IMR-90 (cell line): Measurements from ENCODE around the gene OXNAD1. TPM values are rescaled to one million over a fixed set of nuclear protein-coding genes. Genes with fewer than 3 reads are reported as not detected.

Experiments used
- ATAC-seq: fragments of 200-7000 bp; cut with Tn5 transposase; 2 replicates; pipeline ENCODE4 v1.9.1; 2020; ENCODE audit warnings: low read depth, mild to moderate bottlenecking, moderate library complexity
- Bru-seq: library from RNA; stranded (reverse); fragments of 400-500 nt; gene quantifications from one replicate; lab custom pipeline; 2021; lab: Mats Ljungman, UMichigan
- BruChase-seq, 2 experiments: library from RNA; stranded (reverse); fragments of 400-500 nt; gene quantifications; one replicate each; lab custom pipeline; 2021; lab: Mats Ljungman, UMichigan
- BruUV-seq: library from RNA; stranded (reverse); fragments of 400-500 nt; replicated peaks from 2 replicates; lab custom pipeline; 2021; lab: Mats Ljungman, UMichigan
- CTCF ChIA-PET: fragments of 300-600 bp; formaldehyde crosslinking; extraction: SDS; loops from one replicate; lab custom pipeline; 2021; ENCODE audit warnings: antibody characterized with exemption; lab: Yijun Ruan, JAX
- POLR2A ChIA-PET: fragments of 300-600 bp; sonication (Branson Sonifier 250); formaldehyde crosslinking; loops from one replicate; lab custom pipeline; 2022; ENCODE audit warnings: antibody characterized with exemption; ENCODE audit not compliant: unreplicated experiment; lab: Charles Lee
- DNase-seq: peaks from one replicate; pipeline ENCODE4 v3.0.0; 2013
- H2AFZ ChIP-seq: replicated peaks from 2 replicates; pipeline ENCODE3; 2013; ENCODE audit warnings: low read length, mild to moderate bottlenecking; ENCODE audit not compliant: poor library complexity
- H2AK5ac ChIP-seq: 2 replicates; pipeline ENCODE4 v1.6.1; 2013; ENCODE audit warnings: low read depth, low read length, inconsistent platforms
- H2AK9ac ChIP-seq: replicated peaks from 2 replicates; pipeline ENCODE3; 2013; ENCODE audit warnings: mild to moderate bottlenecking, low read depth, low read length, moderate library complexity; ENCODE audit not compliant: poor library complexity
- H2BK120ac ChIP-seq: 2 replicates; pipeline ENCODE4 v1.6.1; 2013; ENCODE audit warnings: low read depth, low read length, inconsistent platforms
- H2BK15ac ChIP-seq: 3 replicates; pipeline ENCODE4 v1.6.1; 2013; ENCODE audit warnings: low read depth, low read length, inconsistent platforms
- H2BK20ac ChIP-seq: 2 replicates; pipeline ENCODE4 v1.6.1; 2013; ENCODE audit warnings: low read depth, mild to moderate bottlenecking, inconsistent platforms, low read length, moderate library complexity
- H2BK5ac ChIP-seq: 2 replicates; pipeline ENCODE4 v1.6.1; 2013; ENCODE audit warnings: mild to moderate bottlenecking, low read depth, low read length, inconsistent platforms; ENCODE audit not compliant: poor library complexity, severe bottlenecking
- H3K14ac ChIP-seq: replicated peaks from 2 replicates; pipeline ENCODE4 v1.6.1; 2013; ENCODE audit warnings: low read depth, low read length, inconsistent platforms
- H3K18ac ChIP-seq: 2 replicates; pipeline ENCODE4 v1.6.1; 2013; ENCODE audit warnings: low read depth, low read length, control low read depth
- H3K23ac ChIP-seq: 2 replicates; pipeline ENCODE4 v1.6.1; 2013; ENCODE audit warnings: low read depth, low read length, inconsistent platforms
- H3K27ac ChIP-seq: 2 replicates; pipeline ENCODE4 v1.5.1; 2013; ENCODE audit warnings: mild to moderate bottlenecking, control low read depth, low read length; ENCODE audit not compliant: insufficient read depth
- H3K27me3 ChIP-seq: 2 replicates; pipeline ENCODE4 v1.6.1; 2013; ENCODE audit warnings: low read length; ENCODE audit not compliant: control insufficient read depth, insufficient read depth
- H3K36me3 ChIP-seq: 2 replicates; pipeline ENCODE4 v1.6.1; 2013; ENCODE audit warnings: low read length, mixed read lengths; ENCODE audit not compliant: control insufficient read depth, insufficient read depth
- H3K4ac ChIP-seq: 2 replicates; pipeline ENCODE4 v1.6.1; 2013; ENCODE audit warnings: low read depth, low read length, inconsistent platforms
- H3K4me1 ChIP-seq: 2 replicates; pipeline ENCODE4 v1.6.1; 2013; ENCODE audit warnings: low read length, mixed read lengths; ENCODE audit not compliant: control insufficient read depth, insufficient read depth
- H3K4me2 ChIP-seq: 2 replicates; pipeline ENCODE4 v1.6.1; 2013; ENCODE audit warnings: low read depth, mild to moderate bottlenecking, control low read depth, low read length, moderate library complexity
- H3K4me3 ChIP-seq: 2 replicates; pipeline ENCODE4 v1.5.1; 2013; ENCODE audit warnings: low read depth, mild to moderate bottlenecking, control low read depth, low read length, moderate library complexity; ENCODE audit not compliant: insufficient read depth
- H3K56ac ChIP-seq: 2 replicates; pipeline ENCODE4 v1.6.1; 2013; ENCODE audit warnings: low read length, inconsistent platforms; ENCODE audit not compliant: insufficient read depth; ENCODE audit errors: extremely low read depth
- H3K79me1 ChIP-seq, 2 experiments: 2 replicates each; pipeline ENCODE4 v1.6.1; 2013; ENCODE audit warnings: low read length in 2 of 2, inconsistent platforms in 1 of 2, low read depth in 1 of 2
- H3K9ac ChIP-seq: 2 replicates; pipeline ENCODE4 v1.6.1; 2013; ENCODE audit warnings: low read depth, low read length, control low read depth
- H3K9me1 ChIP-seq: 2 replicates; pipeline ENCODE4 v1.6.1; 2013; ENCODE audit warnings: low read length, inconsistent platforms; ENCODE audit not compliant: insufficient read depth
- H3K9me3 ChIP-seq: 2 replicates; pipeline ENCODE4 v1.6.1; 2013; ENCODE audit warnings: low read length; ENCODE audit not compliant: control insufficient read depth, insufficient read depth
- H4K20me1 ChIP-seq: 2 replicates; pipeline ENCODE4 v1.6.1; 2013; ENCODE audit warnings: low read length, inconsistent platforms; ENCODE audit not compliant: insufficient read depth
- H4K5ac ChIP-seq: 2 replicates; pipeline ENCODE4 v1.6.1; 2013; ENCODE audit warnings: mild to moderate bottlenecking, low read depth, low read length, control low read depth
- H4K8ac ChIP-seq, 2 experiments: 2 replicates each; pipeline ENCODE4 v1.6.1; 2013; ENCODE audit warnings: low read depth in 2 of 2, low read length in 2 of 2, control low read depth in 1 of 2, inconsistent platforms in 1 of 2
- H4K91ac ChIP-seq: 2 replicates; pipeline ENCODE4 v1.6.1; 2013; ENCODE audit warnings: low read depth, low read length, inconsistent platforms; ENCODE audit not compliant: insufficient read depth
- BHLHE40 ChIP-seq: fragments of 150-350 bp; IDR thresholded peaks from 2 replicates; pipeline ENCODE4 v1.6.1; 2016; ENCODE audit warnings: mild to moderate bottlenecking, low read depth, low read length
- CEBPB ChIP-seq: IDR thresholded peaks from 2 replicates; pipeline ENCODE4 v1.6.1; 2012; ENCODE audit warnings: low read depth, low read length, improper control_type of control experiment
- CHD1 ChIP-seq: IDR thresholded peaks from 2 replicates; pipeline ENCODE4 v1.6.1; 2012; ENCODE audit warnings: low read depth, low read length, improper control_type of control experiment
- ELK1 ChIP-seq: fragments of 150-350 bp; IDR thresholded peaks from 2 replicates; pipeline ENCODE4 v1.6.1; 2016; ENCODE audit warnings: low read depth, mild to moderate bottlenecking, low read length, moderate library complexity, borderline replicate concordance
- FOS ChIP-seq: fragments of 150-350 bp; IDR thresholded peaks from 2 replicates; pipeline ENCODE4 v1.6.1; 2016; ENCODE audit warnings: low read depth, low read length
- MAFK ChIP-seq: IDR thresholded peaks from 2 replicates; pipeline ENCODE4 v1.6.1; 2012; ENCODE audit warnings: low read depth, low read length, improper control_type of control experiment
- MAZ ChIP-seq: IDR thresholded peaks from 2 replicates; pipeline ENCODE4 v1.6.1; 2012; ENCODE audit warnings: low read depth, mild to moderate bottlenecking, low read length, improper control_type of control experiment, moderate library complexity, borderline replicate concordance
- MXI1 ChIP-seq: IDR thresholded peaks from 2 replicates; pipeline ENCODE4 v1.6.1; 2012; ENCODE audit warnings: low read depth, mild to moderate bottlenecking, low read length, moderate library complexity, borderline replicate concordance
- NFE2L2 ChIP-seq: fragments of 150-350 bp; IDR thresholded peaks from 2 replicates; pipeline ENCODE4 v1.6.1; 2016; ENCODE audit warnings: low read depth, mild to moderate bottlenecking, low read length
- RAD21 ChIP-seq: IDR thresholded peaks from 2 replicates; pipeline ENCODE4 v1.6.1; 2012; ENCODE audit warnings: low read length, improper control_type of control experiment
- RCOR1 ChIP-seq: IDR thresholded peaks from 2 replicates; pipeline ENCODE4 v1.6.1; 2012; ENCODE audit warnings: mild to moderate bottlenecking, low read length, improper control_type of control experiment; ENCODE audit not compliant: insufficient replicate concordance
- SMC3 ChIP-seq: fragments of 150-350 bp; IDR thresholded peaks from 2 replicates; pipeline ENCODE4 v1.6.1; 2016; ENCODE audit warnings: low read depth, mild to moderate bottlenecking, antibody characterized with exemption, low read length, moderate library complexity
- USF2 ChIP-seq: fragments of 150-350 bp; IDR thresholded peaks from 2 replicates; pipeline ENCODE4 v1.6.1; 2017; ENCODE audit warnings: mild to moderate bottlenecking, antibody characterized with exemption, low read length, low read depth
- WGBS, 2 experiments: methylation state at CpG; one replicate each; pipeline versions ENCODE4 v1.1.5 to v1.1.7; 2013; ENCODE audit warnings: missing lambda C conversion rate in 2 of 2; ENCODE audit not compliant: insufficient read length in 1 of 2; ENCODE audit errors: extremely low coverage in 2 of 2; 5-methylcytosine and 5-hydroxymethylcytosine counted together
- dilution Hi-C: fragments of 300-500 bp; cut with HindIII; formaldehyde crosslinking; loops from one replicate; pipeline ENCODE4 v1.14.3; 2018; ENCODE audit warnings: low sequenced_read_pairs; ENCODE audit not compliant: unreplicated experiment
- in situ Hi-C: fragments of 300-500 bp; cut with MboI; formaldehyde crosslinking; loops from 3 replicates; pipeline ENCODE4 v1.14.3; 2019; ENCODE audit warnings: low sequenced_read_pairs, inconsistent platforms, mixed read lengths
- intact Hi-C: fragments of 100-400 bp; cut with micrococcal nuclease; formaldehyde crosslinking; loops from 2 replicates; pipeline ENCODE4 v1.10.0; 2022
- long read RNA-seq: library from polyadenylated mRNA; unstranded; transcript quantifications from one replicate; pipeline ENCODE4 v2.0.0, GENCODE V29; 2021; ENCODE audit not compliant: unreplicated experiment
- polyA plus RNA-seq, 3 experiments: library from polyadenylated mRNA; depleted of rRNA; stranded (reverse); fragments of >200 nt; gene quantifications; 2 replicates each; pipeline ENCODE4 v1.2.3, GENCODE V29; 2012; ENCODE audit warnings: low replicate concordance in 1 of 3
- total RNA-seq: library from RNA; depleted of rRNA; stranded (reverse); fragments of >200 nt; gene quantifications from 2 replicates; pipeline ENCODE4 v1.2.3, GENCODE V29; 2012; rRNA removed

The OXNAD1 gene
- total RNA-seq (11.1 and 11.3 TPM in 2 replicates), polyA plus RNA-seq (2012; rRNA removed) (5.0 and 6.2 TPM in 2 replicates), Bru-seq, nascent RNA (percentile 54 among the genes with signal in this experiment), BruChase-seq, experiment 1, labeled RNA remaining after a 6-hour chase (percentile 54 among the genes with signal in this experiment), BruChase-seq, experiment 2, labeled RNA remaining after a 2-hour chase (percentile 60 among the genes with signal in this experiment)
- polyA plus RNA-seq (2012; cell fraction: cytosol; rRNA removed): 2.7 and 3.5 TPM in 2 replicates
- polyA plus RNA-seq (2012; cell fraction: nucleus; rRNA removed; ENCODE audit: low replicate concordance): 2.0 and 4.6 TPM in 2 replicates
- long read RNA-seq, partial matches to known transcripts: 2 of 9 reads
- long read RNA-seq, other reads (novel, unspliced or antisense): 3 of 9 reads

GRCh38 chr3:16264708-16265454 lies at the start of gene OXNAD1, which contains the start of gene DPH3:
OXNAD1 (plus strand) TSS chr3:16265212; CDS start chr3:16270953, 5,741 bp downstream.
DPH3 (minus strand) TSS chr3:16264943; CDS start chr3:16264876, 67 bp downstream.
- H3K4me2 ChIP-seq: peak within 1 kb of the TSS; percentile 99
- ChIA-PET CTCF (interaction anchor here (0.5 kb wide), 1 partner anchor 127 kb away, joined by 4 read pairs; no protein-coding TSS in a partner anchor), POLR2A (interaction anchor here (0.5 kb wide), 1 partner anchor 382 kb away, joined by 3 read pairs; no protein-coding TSS in a partner anchor)
- H3K23ac ChIP-seq: peak within 1 kb of the TSS; percentile 94
- H4K91ac ChIP-seq: peak within 1 kb of the TSS; percentile 78
- in situ Hi-C loops: no loop called here
- peak within 1 kb of the TSS; percentile 92 for H3K14ac ChIP-seq
- H2BK5ac ChIP-seq: peak within 1 kb of the TSS; percentile 62
- no peaks in the 10 kb centered on the region for H3K27me3 ChIP-seq
- no TSS peak for BruUV-seq
- no peaks in the 10 kb centered on the region for H3K4me1 ChIP-seq
- H2AK9ac ChIP-seq: peak within 1 kb of the TSS; percentile 98
- H3K4ac ChIP-seq: peak within 1 kb of the TSS; percentile 92
- 1% methylated on average over 44 of the region's 61 CpGs; no CpG with 5 or more reads in 1 of the 2 experiments for WGBS, 2 experiments
- peak within 1 kb of the TSS; percentile 98 for H2AFZ ChIP-seq
- H3K36me3 ChIP-seq: no peaks in the 10 kb centered on the region
- H4K5ac ChIP-seq: peak within 1 kb of the TSS; percentile 61
- H3K27ac ChIP-seq: peak within 1 kb of the TSS; percentile 72
- ATAC-seq (peak; percentile 98), DNase-seq (peak; percentile 100)
- H2BK20ac ChIP-seq: peak within 1 kb of the TSS; percentile 36; the same call in 1 of the 2 replicates
- dilution Hi-C loops: no loop called here
- no peaks in the 10 kb centered on the region for H4K20me1 ChIP-seq
- peak within 1 kb of the TSS; percentile 81 for H3K4me3 ChIP-seq
- H4K8ac ChIP-seq: peak within 1 kb of the TSS; percentile 71 to 99
- intact Hi-C loops: no loop called here
- peak within 1 kb of the TSS; percentile 74 for H2AK5ac ChIP-seq
- H3K79me1 ChIP-seq: peaks cover 42 to 47% of the 10 kb centered on the region in 2 experiments
- H3K9me3 ChIP-seq: no peaks in the 10 kb centered on the region
- no peak within 1 kb of the TSS for H3K18ac ChIP-seq
- H2BK15ac ChIP-seq: peak within 1 kb of the TSS; percentile 67; the same call in 1 of the 3 replicates
- H3K9ac ChIP-seq: peak within 1 kb of the TSS; percentile 78
- H2BK120ac ChIP-seq: peak within 1 kb of the TSS; percentile 83
- H3K56ac ChIP-seq: peak within 1 kb of the TSS; percentile 74
- H3K9me1 ChIP-seq: peaks cover 3% of the 10 kb centered on the region; the same call in 1 of the 2 replicates
- TF ChIP-seq RCOR1 (no peak), MAZ (peak; percentile 35; the same call in 1 of the 2 replicates), CEBPB (peak; percentile 94), MAFK (no peak), ELK1 (peak; percentile 84; the same call in 1 of the 2 replicates), NFE2L2 (0 out of 2 replicates have a peak, but pooled peaks have one; percentile 17), RAD21 (no peak), MXI1 (peak; percentile 93), FOS (peak; percentile 61; the same call in 1 of the 2 replicates), CHD1 (no peak), USF2 (no peak), SMC3 (no peak), BHLHE40 (no peak)
